ENCODE measurements around the gene SHBG.

Gene SHBG

DNA sequence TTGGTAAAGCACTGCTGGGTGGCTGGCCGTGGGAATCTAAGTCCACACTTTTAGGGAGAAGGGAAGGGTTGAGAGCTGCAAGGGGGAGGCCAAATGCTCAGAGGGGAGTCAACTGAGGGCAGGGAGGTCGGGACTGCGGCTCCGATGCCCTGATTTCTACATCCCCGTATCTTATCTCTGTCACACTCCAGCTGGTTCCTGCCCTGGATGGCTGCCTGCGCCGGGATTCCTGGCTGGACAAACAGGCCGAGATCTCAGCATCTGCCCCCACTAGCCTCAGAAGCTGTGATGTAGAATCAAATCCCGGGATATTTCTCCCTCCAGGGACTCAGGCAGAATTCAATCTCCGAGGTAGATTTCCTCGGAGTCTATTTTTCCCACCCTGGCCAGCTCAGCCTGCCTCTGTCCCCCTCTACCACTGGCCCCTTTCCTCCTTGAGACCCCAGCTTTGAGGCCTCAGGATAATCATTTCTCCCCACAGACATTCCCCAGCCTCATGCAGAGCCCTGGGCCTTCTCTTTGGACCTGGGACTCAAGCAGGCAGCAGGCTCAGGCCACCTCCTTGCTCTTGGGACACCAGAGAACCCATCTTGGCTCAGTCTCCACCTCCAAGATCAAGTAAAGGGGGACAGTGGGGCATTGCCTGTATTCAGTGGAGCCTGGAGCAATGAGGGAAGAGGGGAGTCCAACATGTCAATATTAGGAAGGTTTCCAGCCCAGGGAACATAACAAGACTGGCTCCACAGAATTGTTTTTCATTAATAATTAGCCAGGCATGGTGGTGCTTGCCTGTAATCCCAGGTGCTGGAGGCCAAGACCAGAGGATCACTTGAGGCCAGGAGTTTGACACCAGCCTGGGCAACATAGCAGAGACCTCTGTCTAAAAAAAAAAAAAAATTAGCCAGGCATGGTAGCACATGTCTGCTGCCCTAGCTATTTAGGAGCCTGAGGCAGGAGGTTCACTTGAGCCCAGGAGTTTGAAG is 1.8 kb downstream of the SHBG start:
- TF ChIP-seq TCF12 (IDR thresholded peaks at IDR 0.05; ENCODE audit: low read depth): no peak
- no peak for TF ChIP-seq CEBPB (IDR thresholded peaks at IDR 0.05)
- no peak for TF ChIP-seq FOXM1 (IDR thresholded peaks at IDR 0.05; ENCODE audit: borderline replicate concordance, low read depth)
- TF ChIP-seq, protein P1, sequence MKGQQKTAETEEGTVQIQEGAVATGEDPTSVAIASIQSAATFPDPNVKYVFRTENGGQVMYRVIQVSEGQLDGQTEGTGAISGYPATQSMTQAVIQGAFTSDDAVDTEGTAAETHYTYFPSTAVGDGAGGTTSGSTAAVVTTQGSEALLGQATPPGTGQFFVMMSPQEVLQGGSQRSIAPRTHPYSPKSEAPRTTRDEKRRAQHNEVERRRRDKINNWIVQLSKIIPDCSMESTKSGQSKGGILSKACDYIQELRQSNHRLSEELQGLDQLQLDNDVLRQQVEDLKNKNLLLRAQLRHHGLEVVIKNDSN (IDR thresholded peaks at IDR 0.05): no peak
- no peak for TF ChIP-seq EGR1 (IDR thresholded peaks at IDR 0.05)
- TF ChIP-seq NFIC (IDR thresholded peaks at IDR 0.05): no peak
- no peak for TF ChIP-seq RAD21 (IDR thresholded peaks at IDR 0.05; ENCODE audit: low read depth)
- no peak for TF ChIP-seq EP300 (IDR thresholded peaks at IDR 0.05; ENCODE audit: borderline replicate concordance)
- TF ChIP-seq CREB1 (IDR thresholded peaks at IDR 0.05; ENCODE audit: low read depth): no peak
- no peak for TF ChIP-seq YY1 (IDR thresholded peaks at IDR 0.05; ENCODE audit: low read depth)
- no peak for TF ChIP-seq ZBTB7A (IDR thresholded peaks at IDR 0.05; ENCODE audit: low read depth)
- TF ChIP-seq TEAD4 (IDR thresholded peaks at IDR 0.05): no peak
- TF ChIP-seq, protein P2, sequence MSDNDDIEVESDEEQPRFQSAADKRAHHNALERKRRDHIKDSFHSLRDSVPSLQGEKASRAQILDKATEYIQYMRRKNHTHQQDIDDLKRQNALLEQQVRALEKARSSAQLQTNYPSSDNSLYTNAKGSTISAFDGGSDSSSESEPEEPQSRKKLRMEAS (IDR thresholded peaks at IDR 0.05): no peak
- no peak for TF ChIP-seq TAF1 (IDR thresholded peaks at IDR 0.05; ENCODE audit: low read depth)
- TF ChIP-seq, protein P3, sequence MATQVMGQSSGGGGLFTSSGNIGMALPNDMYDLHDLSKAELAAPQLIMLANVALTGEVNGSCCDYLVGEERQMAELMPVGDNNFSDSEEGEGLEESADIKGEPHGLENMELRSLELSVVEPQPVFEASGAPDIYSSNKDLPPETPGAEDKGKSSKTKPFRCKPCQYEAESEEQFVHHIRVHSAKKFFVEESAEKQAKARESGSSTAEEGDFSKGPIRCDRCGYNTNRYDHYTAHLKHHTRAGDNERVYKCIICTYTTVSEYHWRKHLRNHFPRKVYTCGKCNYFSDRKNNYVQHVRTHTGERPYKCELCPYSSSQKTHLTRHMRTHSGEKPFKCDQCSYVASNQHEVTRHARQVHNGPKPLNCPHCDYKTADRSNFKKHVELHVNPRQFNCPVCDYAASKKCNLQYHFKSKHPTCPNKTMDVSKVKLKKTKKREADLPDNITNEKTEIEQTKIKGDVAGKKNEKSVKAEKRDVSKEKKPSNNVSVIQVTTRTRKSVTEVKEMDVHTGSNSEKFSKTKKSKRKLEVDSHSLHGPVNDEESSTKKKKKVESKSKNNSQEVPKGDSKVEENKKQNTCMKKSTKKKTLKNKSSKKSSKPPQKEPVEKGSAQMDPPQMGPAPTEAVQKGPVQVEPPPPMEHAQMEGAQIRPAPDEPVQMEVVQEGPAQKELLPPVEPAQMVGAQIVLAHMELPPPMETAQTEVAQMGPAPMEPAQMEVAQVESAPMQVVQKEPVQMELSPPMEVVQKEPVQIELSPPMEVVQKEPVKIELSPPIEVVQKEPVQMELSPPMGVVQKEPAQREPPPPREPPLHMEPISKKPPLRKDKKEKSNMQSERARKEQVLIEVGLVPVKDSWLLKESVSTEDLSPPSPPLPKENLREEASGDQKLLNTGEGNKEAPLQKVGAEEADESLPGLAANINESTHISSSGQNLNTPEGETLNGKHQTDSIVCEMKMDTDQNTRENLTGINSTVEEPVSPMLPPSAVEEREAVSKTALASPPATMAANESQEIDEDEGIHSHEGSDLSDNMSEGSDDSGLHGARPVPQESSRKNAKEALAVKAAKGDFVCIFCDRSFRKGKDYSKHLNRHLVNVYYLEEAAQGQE (IDR thresholded peaks at IDR 0.05; ENCODE audit: low read depth): no peak

DNA sequence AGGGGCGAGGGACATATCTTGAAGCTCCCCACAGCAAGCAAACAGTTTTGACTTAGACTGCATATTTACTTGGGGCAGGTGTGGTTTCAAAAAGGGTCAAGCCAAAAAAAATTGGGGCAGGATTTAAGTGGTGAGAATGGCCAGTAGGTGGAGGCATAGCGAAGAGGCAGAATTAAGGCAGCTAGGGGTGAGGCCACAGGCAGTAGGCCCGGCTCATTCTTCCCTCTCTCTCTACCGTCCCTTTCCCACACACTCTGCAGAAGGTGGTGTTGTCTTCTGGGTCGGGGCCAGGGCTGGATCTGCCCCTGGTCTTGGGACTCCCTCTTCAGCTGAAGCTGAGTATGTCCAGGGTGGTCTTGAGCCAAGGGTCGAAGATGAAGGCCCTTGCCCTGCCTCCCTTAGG is 2.6 kb downstream of the SHBG start:
- no peak for TF ChIP-seq ZBTB7A (IDR thresholded peaks at IDR 0.05; ENCODE audit: low read depth)
- peak; percentile 72 for TF ChIP-seq RAD21 (IDR thresholded peaks at IDR 0.05; ENCODE audit: low read depth)

- TF ChIP-seq EGR1 (IDR thresholded peaks at IDR 0.05) (no peak), CEBPB (IDR thresholded peaks at IDR 0.05) (no peak), TEAD4 (IDR thresholded peaks at IDR 0.05) (no peak), RAD21 (IDR thresholded peaks at IDR 0.05; ENCODE audit: low read depth) (no peak), YY1 (IDR thresholded peaks at IDR 0.05; ENCODE audit: low read depth) (no peak), TAF1 (IDR thresholded peaks at IDR 0.05; ENCODE audit: low read depth) (no peak), EP300 (IDR thresholded peaks at IDR 0.05; ENCODE audit: borderline replicate concordance) (no peak), TCF12 (IDR thresholded peaks at IDR 0.05; ENCODE audit: low read depth) (no peak), ZBTB7A (IDR thresholded peaks at IDR 0.05; ENCODE audit: low read depth) (no peak)
- TF ChIP-seq, protein P1 (IDR thresholded peaks at IDR 0.05): no peak
- TF ChIP-seq, protein P2 (IDR thresholded peaks at IDR 0.05): no peak
- TF ChIP-seq, protein P3 (IDR thresholded peaks at IDR 0.05; ENCODE audit: low read depth): no peak
Measured at GRCh38 chr17:7633093-7633492, 3.2 kb downstream of the SHBG start.

DNA sequence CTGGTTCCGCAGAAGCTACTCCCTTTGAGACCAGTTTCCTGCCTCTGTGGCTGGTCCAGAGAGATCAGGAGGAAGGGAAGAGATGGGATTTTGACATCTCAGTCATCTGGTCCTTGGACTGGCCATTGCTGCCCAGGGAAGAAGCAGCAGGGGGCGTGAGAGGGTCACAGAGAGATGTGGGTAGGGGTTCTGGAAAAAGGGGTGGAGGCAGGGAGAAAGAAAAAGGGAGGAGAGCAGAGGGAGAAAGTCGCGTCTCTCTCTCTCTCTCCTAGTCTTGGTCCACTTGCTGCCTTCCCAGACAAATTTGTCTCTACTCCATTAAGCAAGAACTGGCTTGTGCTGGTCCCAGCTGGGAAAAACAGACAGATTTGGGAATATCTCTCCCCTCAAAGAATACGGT is 4.4 kb downstream of the SHBG start:
- TF ChIP-seq NFIC (IDR thresholded peaks at IDR 0.05) (no peak), RAD21 (IDR thresholded peaks at IDR 0.05; ENCODE audit: low read depth) (peak; percentile 72)

DNA sequence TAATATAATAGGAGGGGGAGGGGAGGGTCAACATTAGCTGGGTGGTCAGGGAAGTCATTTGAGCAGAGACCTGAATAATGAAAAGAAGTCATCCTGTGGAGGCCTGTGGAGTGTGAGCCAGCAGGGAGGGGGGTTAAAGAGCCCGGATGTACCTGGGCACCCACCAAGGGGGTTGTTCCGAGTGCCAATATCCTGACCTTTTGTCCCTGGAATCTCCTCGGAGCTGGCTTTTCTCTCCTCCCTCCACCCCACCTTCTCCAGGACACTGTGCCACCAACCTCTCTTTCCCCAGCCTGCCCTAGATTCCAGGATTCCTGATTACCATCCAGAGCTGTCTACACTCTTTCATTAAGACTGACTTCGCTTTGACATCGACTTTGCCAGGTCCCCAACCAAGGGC is 6.2 kb downstream of the SHBG start:
- TF ChIP-seq TCF12 (IDR thresholded peaks at IDR 0.05; ENCODE audit: low read depth) (no peak), EGR1 (IDR thresholded peaks at IDR 0.05) (no peak), EP300 (IDR thresholded peaks at IDR 0.05; ENCODE audit: borderline replicate concordance) (no peak), CEBPB (IDR thresholded peaks at IDR 0.05) (no peak)
- TF ChIP-seq, protein P1 (IDR thresholded peaks at IDR 0.05): no peak

DNA sequence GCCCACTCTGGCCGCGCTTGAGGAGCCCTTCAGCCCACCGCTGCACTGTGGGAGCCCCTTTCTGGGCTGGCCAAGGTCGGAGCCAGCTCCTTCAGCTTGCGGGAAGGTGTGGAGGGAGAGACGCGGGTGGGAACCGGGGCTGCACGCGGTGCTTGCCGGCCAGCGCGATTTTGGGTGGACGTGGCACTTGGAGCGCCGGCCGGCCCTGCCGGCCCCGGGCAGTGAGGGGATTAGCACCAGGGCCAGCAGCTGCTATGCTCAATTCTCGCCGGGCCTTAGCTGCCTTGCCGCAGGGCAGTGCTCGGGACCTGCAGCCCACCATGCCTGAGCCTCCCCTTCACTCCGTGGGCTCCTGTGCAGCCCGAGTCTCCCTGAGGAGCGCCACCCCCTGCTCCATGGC is 10.8 kb downstream of the SHBG start:
- TF ChIP-seq CEBPB (IDR thresholded peaks at IDR 0.05) (no peak), EGR1 (IDR thresholded peaks at IDR 0.05) (no peak), YY1 (IDR thresholded peaks at IDR 0.05; ENCODE audit: low read depth) (no peak), FOXM1 (IDR thresholded peaks at IDR 0.05; ENCODE audit: borderline replicate concordance, low read depth) (no peak), TEAD4 (IDR thresholded peaks at IDR 0.05) (no peak), RAD21 (IDR thresholded peaks at IDR 0.05; ENCODE audit: low read depth) (no peak), NFIC (IDR thresholded peaks at IDR 0.05) (no peak), EP300 (IDR thresholded peaks at IDR 0.05; ENCODE audit: borderline replicate concordance) (no peak), TAF1 (IDR thresholded peaks at IDR 0.05; ENCODE audit: low read depth) (no peak)
- TF ChIP-seq, protein P1 (IDR thresholded peaks at IDR 0.05): no peak
- TF ChIP-seq, protein P2 (IDR thresholded peaks at IDR 0.05): no peak

Measured in Ishikawa (cell line).